NCI-H82 treated with DMSO at 0.1 percent for 48 hours (cell line): ENCODE results near the gene CDC34.
A peak's percentile ranks its signal among the peaks of the same experiment; 100 is the strongest.
"Not testable (repeated sequence)": the region's sequence is repeated elsewhere in the genome, so short reads cannot be mapped to it uniquely, and the experiment has no call there.

Experiments used
- DNase-seq: peaks from one replicate; lab custom pipeline; 2025; ENCODE audit not compliant: unreplicated experiment; lab: John Stamatoyannopoulos, UW

Gene CDC34

GRCh38 chr19:572140-572742 lies 40.7 kb downstream of the CDC34 start, which contains the start of gene BSG:
Gene BSG, plus strand, starts transcription at chr19:572596. Its CDS starts 39 bp downstream, at chr19:572635.
- DNase-seq, result peak; percentile 73

GRCh38 chr19:572743-573518 lies 41.4 kb downstream of the CDC34 start:
- DNase-seq, result peak; percentile 27

DNA sequence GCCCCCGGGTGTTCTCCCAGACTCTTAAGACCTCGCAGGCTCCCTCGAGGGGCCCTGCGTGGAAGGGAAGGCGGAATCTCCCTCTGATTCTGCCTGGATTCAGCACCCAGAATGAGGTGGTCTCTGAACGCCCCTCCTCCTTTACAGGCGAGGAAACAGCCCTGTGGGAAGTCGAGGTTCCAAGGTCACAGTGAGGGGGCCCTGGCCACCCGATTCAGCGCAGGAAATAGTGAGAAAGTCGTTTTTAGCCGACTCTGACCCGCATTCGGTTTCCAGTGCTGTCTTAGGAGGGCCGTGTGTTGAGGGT lies 41.9 kb downstream of the CDC34 start:
- no peak for DNase-seq

DNA sequence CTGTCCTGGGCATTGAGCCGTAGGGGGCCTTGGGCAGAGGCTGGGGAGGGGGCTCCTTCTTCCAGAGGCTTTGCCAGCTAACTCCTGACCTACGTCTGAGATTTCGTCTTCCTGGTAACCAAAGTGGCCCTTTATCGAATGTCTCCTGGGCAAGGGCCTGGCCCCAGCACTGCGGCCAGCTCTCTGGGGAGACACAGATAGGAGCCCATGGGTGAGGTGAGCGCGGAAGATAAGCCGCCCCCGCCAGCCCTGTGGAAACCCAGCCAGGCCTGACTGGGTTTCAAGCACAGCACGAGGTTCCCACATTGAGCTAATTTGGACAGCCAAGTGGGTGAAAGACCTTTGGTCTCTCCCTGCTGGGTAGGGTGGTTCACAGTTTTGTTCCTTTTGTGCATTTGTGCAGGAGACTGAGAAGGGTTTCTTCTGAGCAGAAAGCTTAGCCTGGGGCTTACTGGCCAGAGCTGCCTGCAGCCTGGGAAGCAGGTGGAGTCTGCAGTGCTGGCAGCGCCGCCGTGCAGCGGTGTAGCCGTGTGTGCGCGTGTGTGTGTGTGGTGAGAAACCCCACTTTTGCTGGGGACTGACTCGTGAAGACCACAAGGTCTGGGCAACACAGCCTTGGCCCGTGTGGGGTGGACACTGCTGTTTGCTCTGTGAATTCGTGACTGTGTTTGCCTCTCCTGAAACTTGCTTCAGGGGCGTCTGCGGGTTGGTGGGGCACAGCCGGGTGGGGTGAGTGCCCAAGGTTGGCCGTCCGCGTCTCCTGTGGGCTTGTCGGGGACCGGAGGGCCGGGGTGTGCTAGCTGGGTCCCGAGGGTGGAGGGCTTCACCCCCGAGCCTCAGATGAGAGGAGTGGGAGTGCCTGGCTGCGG lies 43.3 kb downstream of the CDC34 start:
- DNase-seq, result no peak

DNA sequence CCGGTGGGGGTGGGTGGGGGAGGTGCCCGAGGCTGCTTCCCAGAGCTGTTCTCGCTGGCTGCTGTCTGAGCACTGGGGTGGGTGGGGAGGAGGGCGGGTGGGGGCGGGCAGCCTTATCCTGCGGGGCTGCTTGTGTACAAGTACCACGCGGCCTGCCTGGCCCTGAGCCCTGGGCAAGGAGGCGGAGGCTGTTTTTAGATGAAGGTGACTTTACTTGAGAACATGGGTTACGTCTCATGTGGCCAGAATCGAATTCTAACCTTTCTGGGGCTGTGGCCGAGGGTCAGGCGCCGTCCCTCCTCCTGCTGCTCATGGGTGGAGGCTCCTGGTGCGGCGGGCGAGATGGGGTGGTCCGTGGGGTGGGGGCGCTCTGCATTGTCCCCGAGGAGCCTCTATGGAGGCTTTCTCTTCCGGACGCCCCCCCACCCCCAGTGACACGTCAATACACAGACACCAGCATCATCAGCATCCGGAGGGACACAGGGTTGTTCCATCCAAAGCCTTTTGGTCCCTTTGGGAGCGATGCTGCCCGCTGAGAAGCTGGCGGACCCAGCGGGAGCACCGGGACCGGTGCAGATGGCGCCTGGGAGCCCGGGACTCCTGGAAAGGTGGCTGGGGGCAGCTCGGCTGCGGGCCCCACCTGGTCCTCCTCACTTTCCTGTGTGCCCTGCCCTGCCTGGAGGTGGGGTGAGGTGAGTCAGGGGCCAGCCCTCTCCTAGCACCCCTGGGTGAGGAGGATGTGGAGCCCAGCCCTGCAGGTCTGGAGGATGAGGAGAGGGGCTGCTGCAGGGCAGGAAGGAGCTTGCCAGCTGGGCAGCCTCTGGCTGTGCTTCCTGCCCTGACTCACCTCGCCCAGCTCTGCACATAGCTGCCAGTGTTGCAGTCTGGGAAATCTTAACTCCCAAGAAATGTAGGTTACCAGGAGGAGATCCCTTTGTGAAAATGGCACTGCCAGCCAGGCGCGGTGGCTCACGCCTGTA lies 44.3 kb downstream of the CDC34 start:
- no peak for DNase-seq

DNA sequence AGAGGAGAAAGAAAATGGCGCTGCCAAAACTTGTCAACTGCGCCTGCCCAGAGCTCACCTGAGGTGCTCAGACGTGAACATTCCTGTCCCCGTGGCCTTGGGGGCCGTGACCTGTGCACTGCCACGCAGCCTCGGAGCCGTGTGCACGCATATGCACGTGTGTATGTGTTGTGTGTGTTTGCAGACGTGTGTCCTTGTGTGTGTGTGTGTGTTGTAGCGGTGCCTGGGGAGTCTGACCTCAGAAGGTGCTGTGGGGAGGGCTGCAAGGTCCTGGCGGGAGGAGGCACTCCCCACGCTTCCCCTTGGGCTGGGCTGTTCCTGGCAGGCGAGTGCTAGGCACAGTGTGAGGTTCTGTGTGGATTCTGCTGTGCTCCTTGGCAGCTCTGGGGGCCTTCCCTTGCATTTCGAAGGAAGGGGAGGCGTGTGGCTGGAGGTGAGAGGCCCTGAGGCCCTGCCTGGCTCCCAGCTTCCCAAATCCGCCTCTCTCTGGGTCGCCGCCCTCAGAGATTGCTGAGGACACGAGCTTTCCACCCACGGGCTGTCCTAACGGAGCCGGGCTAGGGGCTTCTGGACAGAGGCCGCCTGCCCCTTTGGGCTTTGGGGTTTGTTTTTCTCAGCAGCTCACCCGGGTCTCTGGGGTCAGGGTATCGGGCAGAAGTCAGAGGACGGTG lies 45.3 kb downstream of the CDC34 start:
- DNase-seq, result no peak

DNA sequence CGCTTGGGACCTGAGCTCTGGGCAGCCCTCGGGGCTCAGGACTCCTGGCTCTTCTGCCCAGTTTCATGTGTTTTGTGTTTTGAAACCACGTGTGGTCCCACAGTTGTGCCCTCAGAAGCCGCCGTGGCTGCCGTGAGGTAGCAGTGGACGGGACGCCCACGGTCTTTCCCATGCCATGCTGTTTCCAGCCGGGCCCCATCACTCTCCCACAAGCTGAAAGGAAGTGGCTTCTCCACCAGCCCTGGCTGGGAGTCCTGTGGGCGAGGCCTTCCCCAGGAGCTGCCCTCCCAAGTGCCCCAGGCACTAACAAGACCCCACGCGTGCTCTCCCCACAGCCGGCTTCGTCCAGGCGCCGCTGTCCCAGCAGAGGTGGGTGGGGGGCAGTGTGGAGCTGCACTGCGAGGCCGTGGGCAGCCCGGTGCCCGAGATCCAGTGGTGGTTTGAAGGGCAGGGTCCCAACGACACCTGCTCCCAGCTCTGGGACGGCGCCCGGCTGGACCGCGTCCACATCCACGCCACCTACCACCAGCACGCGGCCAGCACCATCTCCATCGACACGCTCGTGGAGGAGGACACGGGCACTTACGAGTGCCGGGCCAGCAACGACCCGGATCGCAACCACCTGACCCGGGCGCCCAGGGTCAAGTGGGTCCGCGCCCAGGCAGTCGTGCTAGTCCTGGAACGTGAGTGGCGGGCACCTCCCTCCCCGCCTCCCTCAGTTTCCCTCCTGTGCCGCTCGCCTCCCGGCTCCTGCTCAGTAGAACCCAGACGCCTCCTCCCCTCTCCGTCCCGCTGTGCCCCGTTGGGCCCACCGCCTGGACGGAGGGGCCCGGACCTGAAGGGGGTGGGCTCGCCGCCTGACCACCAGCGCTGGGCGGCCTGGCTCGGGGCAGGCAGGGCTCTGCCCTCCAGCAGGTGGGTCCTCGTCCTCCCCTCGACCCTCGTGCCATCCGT lies 46.2 kb downstream of the CDC34 start:
- no peak for DNase-seq

DNA sequence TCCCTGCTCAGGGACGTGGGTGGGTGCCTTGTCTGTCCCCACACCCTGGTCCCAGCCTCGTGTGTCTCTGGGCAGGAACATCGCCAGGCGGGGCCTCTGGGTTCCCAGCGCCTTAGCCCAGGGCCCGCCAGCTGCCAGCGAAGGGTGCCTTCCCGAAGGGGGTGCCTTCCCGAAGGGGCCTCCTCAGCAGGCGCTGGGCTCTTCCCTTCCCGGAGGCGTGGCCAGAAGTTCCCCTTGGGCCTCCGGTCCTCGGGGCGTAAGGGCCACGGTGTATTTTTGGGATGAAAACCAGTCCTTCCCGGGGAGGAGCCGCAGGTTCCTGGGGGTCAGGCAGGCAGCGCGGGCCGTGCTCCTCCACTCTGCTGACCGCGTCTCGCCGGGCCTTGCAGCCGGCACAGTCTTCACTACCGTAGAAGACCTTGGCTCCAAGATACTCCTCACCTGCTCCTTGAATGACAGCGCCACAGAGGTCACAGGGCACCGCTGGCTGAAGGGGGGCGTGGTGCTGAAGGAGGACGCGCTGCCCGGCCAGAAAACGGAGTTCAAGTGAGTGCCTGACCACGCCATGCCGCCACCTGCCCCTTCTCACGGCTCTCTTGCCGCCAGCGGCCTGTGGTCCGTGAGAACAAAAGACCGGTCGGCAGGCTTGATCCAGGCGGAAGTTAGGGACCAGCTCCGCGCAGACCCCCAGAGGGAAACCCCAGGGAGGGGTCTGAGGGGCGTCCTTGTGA lies 47.7 kb downstream of the CDC34 start:
- no peak for DNase-seq

DNA sequence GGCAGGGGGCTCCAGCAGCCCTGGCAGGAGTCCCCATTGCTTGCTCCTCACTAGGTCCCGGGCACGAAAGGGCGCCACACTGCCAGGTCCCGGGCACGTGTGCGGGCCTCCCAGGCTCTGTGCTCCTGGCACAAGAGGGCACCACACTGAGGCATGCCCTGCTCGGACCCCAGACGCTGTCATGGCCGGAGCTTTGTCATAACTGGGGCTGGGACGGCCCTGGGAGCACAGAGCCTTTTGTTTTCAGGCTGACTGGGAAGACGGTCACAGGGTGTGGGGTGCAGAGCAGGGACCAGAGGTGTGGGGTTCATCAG lies 48.2 kb downstream of the CDC34 start:
- DNase-seq, result no peak

GRCh38 chr19:580274-580835 lies 48.8 kb downstream of the CDC34 start:
- no peak for DNase-seq

GRCh38 chr19:581399-582111 lies 50.0 kb downstream of the CDC34 start:
- DNase-seq, result no peak

DNA sequence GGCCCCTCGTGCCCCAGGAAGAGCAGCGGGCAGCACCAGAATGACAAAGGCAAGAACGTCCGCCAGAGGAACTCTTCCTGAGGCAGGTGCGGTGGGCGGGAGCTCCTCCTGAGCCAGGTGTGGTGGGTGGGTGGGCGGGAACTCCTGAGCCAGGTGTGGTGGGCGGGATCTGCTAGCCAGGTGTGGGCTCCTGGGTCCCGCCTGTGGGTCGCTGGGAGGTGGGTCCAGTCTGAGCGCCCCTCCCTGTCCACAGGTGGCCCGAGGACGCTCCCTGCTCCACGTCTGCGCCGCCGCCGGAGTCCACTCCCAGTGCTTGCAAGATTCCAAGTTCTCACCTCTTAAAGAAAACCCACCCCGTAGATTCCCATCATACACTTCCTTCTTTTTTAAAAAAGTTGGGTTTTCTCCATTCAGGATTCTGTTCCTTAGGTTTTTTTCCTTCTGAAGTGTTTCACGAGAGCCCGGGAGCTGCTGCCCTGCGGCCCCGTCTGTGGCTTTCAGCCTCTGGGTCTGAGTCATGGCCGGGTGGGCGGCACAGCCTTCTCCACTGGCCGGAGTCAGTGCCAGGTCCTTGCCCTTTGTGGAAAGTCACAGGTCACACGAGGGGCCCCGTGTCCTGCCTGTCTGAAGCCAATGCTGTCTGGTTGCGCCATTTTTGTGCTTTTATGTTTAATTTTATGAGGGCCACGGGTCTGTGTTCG lies 51.1 kb downstream of the CDC34 start:
- no peak for DNase-seq

- no peak for DNase-seq
Measured at GRCh38 chr19:583198-583967, 51.8 kb downstream of the CDC34 start.

DNA sequence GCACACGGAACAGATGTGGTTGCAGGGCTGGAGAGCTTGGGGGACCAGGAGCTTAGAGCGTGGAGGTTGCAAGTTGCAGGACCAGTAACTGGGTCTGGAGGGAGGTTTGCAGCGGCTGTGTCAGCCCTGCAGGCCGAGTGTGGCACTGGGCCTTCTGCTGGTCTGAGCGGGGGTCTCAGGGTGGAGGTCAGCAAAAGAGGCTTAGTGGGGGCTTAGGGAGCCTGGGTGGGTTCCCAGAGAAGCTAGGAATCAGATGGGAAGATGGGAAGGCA lies 52.3 kb downstream of the CDC34 start:
- no peak for DNase-seq

DNA sequence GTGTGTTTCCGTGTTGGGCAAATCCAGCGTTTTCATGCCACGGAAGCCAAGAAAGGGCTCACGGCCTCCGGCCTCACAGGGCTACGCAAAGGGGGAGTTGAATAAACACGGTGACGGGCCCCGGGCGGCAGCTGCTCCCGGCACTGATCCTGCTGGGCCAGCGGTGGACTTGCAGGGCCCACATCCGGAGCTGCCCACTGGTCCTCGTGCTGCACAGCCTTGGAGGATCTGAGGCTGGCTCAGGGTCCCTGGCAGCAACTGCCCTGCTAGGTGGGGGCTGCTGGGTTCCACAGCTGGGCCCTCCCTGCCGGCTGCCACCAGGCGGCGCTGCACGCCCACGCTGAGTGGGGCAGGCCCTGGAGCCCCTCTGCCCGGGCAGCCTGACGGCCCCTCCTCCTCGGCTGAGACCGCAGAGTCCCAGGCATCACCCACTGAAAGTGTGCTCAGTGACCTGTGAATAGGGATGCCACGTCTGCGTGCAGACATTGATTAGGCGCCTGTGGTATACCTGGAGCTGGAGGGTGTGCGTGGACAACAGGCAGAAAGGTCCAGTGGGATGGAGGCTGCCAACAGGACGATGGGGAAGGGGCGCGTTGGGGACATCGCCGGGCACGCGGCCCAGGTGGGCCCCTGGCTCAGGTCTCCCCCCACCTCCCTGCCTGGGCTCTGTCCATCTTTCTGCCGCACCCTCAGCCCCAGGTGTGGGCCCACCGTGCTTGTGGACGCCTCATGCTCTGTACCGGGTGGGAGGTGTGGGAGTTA lies 52.9 kb downstream of the CDC34 start:
- DNase-seq, result no peak

GRCh38 chr19:585146-585545 lies 53.6 kb downstream of the CDC34 start:
- not testable (repeated sequence) for DNase-seq
